HL-60/S4 treated with phorbol 12-myristate 13-acetate at 8.2 ng/mL for 4 days and 3 days (cell line): ENCODE results near the gene SH3GL3.

Source experiments
- in situ Hi-C: fragments of 300-500 bp; cut with MboI; formaldehyde crosslinking; loops from 2 replicates; pipeline ENCODE4 v1.15.0; 2022; ENCODE audit warnings: low sequenced_read_pairs

Gene SH3GL3

GRCh38 chr15:83565138-83565537 lies 118.0 kb downstream of the SH3GL3 start:
- in situ Hi-C loops, result no loop called here

- in situ Hi-C loops, result no loop called here
Measured at GRCh38 chr15:83565553-83566159, 118.5 kb downstream of the SH3GL3 start.

- in situ Hi-C loops, result no loop called here
Measured at GRCh38 chr15:83567318-83567717, 120.2 kb downstream of the SH3GL3 start.

GRCh38 chr15:83569341-83569740 lies 122.2 kb downstream of the SH3GL3 start:
- in situ Hi-C loops, result no loop called here

- in situ Hi-C loops, result no loop called here
Measured at GRCh38 chr15:83570756-83571155, 123.6 kb downstream of the SH3GL3 start.

GRCh38 chr15:83571820-83572707 lies 124.9 kb downstream of the SH3GL3 start:
- in situ Hi-C loops, result no loop called here

- in situ Hi-C loops, result no loop called here
Measured at GRCh38 chr15:83574345-83574744, 127.2 kb downstream of the SH3GL3 start.

GRCh38 chr15:83578691-83579090 lies 131.6 kb downstream of the SH3GL3 start:
- in situ Hi-C loops, result no loop called here

GRCh38 chr15:83581381-83581780 lies 134.2 kb downstream of the SH3GL3 start:
- in situ Hi-C loops, result no loop called here

GRCh38 chr15:83582381-83582780 lies 135.2 kb downstream of the SH3GL3 start:
- in situ Hi-C loops, result no loop called here

GRCh38 chr15:83585601-83586335 lies 138.6 kb downstream of the SH3GL3 start:
- in situ Hi-C loops, result no loop called here

- in situ Hi-C loops, result no loop called here
Measured at GRCh38 chr15:83587091-83587490, 139.9 kb downstream of the SH3GL3 start.

- in situ Hi-C loops, result no loop called here
Measured at GRCh38 chr15:83588441-83588840, 141.3 kb downstream of the SH3GL3 start.

GRCh38 chr15:83592370-83593040 lies 145.4 kb downstream of the SH3GL3 start:
- in situ Hi-C loops, result no loop called here

GRCh38 chr15:83595191-83595590 lies 148.1 kb downstream of the SH3GL3 start:
- in situ Hi-C loops, result no loop called here

GRCh38 chr15:83598031-83598430 lies 150.9 kb downstream of the SH3GL3 start:
- in situ Hi-C loops, result no loop called here

GRCh38 chr15:83602021-83602420 lies 154.9 kb downstream of the SH3GL3 start:
- in situ Hi-C loops, result no loop called here

- in situ Hi-C loops, result no loop called here
Measured at GRCh38 chr15:83604549-83604948, 157.4 kb downstream of the SH3GL3 start.

- in situ Hi-C loops, result no loop called here
Measured at GRCh38 chr15:83605111-83605945, 158.2 kb downstream of the SH3GL3 start.

GRCh38 chr15:83610132-83610531 lies 163.0 kb downstream of the SH3GL3 start:
- in situ Hi-C loops, result no loop called here
